OCI-LY1 (cell line): ENCODE results near the gene NPFF.

Source experiments
- H2AFZ ChIP-seq: fragments of 200-600 bp; sonication (generic), shearing (Covaris generic); 2 replicates; pipeline ENCODE4 v1.6.0; 2014; ENCODE audit warnings: antibody characterized with exemption, mild to moderate bottlenecking, low read length
- H3F3A ChIP-seq: fragments of 200-600 bp; sonication (generic), shearing (Covaris generic); 2 replicates; pipeline ENCODE4 v1.6.0; 2014; ENCODE audit warnings: mild to moderate bottlenecking, antibody characterized with exemption, low read length, moderate library complexity; ENCODE audit not compliant: insufficient read depth
- H3K27ac ChIP-seq: fragments of 200-600 bp; sonication (generic); 2 replicates; pipeline ENCODE4 v1.5.1; 2014; ENCODE audit warnings: low read length, mixed run types, mild to moderate bottlenecking, low read depth; ENCODE audit not compliant: poor library complexity, severe bottlenecking
- H3K27me3 ChIP-seq: fragments of 200-600 bp; sonication (generic); 2 replicates; pipeline ENCODE4 v1.6.0; 2014; ENCODE audit warnings: antibody characterized with exemption, mild to moderate bottlenecking, low read length, moderate library complexity; ENCODE audit not compliant: insufficient read depth
- H3K36me3 ChIP-seq: fragments of 200-600 bp; sonication (generic); 2 replicates; pipeline ENCODE4 v1.6.1; 2014; ENCODE audit warnings: mild to moderate bottlenecking, antibody characterized with exemption, low read length, moderate library complexity, mixed read lengths; ENCODE audit not compliant: insufficient read depth
- H3K4me1 ChIP-seq: fragments of 200-600 bp; sonication (generic); 2 replicates; pipeline ENCODE4 v1.5.1; 2014; ENCODE audit warnings: mild to moderate bottlenecking, low read length, moderate library complexity; ENCODE audit not compliant: insufficient read depth, severe bottlenecking
- H3K4me2 ChIP-seq: fragments of 200-600 bp; sonication (generic), shearing (Covaris generic); 2 replicates; pipeline ENCODE4 v1.6.1; 2014; ENCODE audit warnings: low read length
- H3K4me3 ChIP-seq: fragments of 200-600 bp; sonication (generic); 2 replicates; pipeline ENCODE4 v1.5.1; 2014; ENCODE audit warnings: low read length, low read depth, mild to moderate bottlenecking, mixed read lengths; ENCODE audit not compliant: poor library complexity, severe bottlenecking
- H3K79me2 ChIP-seq: fragments of 200-600 bp; shearing (Covaris generic); 2 replicates; pipeline ENCODE4 v1.6.1; 2016; ENCODE audit warnings: mixed run types, low read length, mixed read lengths; ENCODE audit not compliant: insufficient read depth
- H3K9ac ChIP-seq: fragments of 200-600 bp; sonication (generic), shearing (Covaris generic); 2 replicates; pipeline ENCODE4 v1.6.1; 2014; ENCODE audit warnings: mild to moderate bottlenecking, low read length, mixed read lengths
- H3K9me2 ChIP-seq: fragments of 200-600 bp; sonication (generic), shearing (Covaris generic); 2 replicates; pipeline ENCODE4 v1.6.1; 2014; ENCODE audit warnings: low read depth, mild to moderate bottlenecking, low read length, mixed read lengths
- H3K9me3 ChIP-seq: fragments of 200-600 bp; shearing (Covaris generic); 2 replicates; pipeline ENCODE4 v1.6.1; 2014; ENCODE audit warnings: low read length, mixed read lengths
- H4K20me1 ChIP-seq: fragments of 200-600 bp; sonication (generic), shearing (Covaris generic); 2 replicates; pipeline ENCODE4 v1.6.0; 2016; ENCODE audit warnings: mild to moderate bottlenecking, low read length; ENCODE audit not compliant: insufficient read depth
- EZH2 ChIP-seq: fragments of 200-600 bp; sonication (generic), shearing (Covaris generic); IDR thresholded peaks from 2 replicates; pipeline ENCODE4 v1.8.0; 2017; ENCODE audit warnings: borderline replicate concordance, mixed run types, mild to moderate bottlenecking, antibody characterized with exemption, low read length, moderate library complexity, mixed read lengths
- TF ChIP-seq, protein P1 (sequence below): fragments of 200-600 bp; sonication (generic), shearing (Covaris generic); IDR thresholded peaks from 2 replicates; pipeline ENCODE4 v1.5.1; 2017; ENCODE audit warnings: mild to moderate bottlenecking, antibody characterized with exemption, low read length, moderate library complexity, mixed read lengths

NPFF gene

DNA sequence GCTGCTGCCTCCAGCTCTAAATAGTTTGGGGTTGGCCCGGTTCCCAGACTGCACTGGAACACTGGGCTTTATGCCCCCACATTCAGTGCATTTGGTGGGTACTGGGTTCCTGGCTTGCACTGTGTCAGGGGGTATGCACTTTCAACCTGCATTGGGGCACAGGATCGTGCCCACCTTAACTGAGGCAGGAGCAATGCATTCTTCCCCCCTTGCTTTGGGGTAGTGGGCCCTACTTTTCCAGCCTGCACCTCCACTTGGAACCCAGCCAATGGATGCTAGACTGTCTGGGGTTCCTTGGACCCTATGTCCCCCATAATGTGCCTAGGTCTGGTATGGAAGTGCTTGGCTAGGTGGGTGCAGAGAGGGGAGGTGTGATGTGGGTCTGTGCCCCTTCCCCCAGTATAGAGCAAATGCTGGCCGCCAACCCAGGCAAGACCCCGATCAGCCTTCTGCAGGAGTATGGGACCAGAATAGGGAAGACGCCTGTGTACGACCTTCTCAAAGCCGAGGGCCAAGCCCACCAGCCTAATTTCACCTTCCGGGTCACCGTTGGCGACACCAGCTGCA, 5.6 kb downstream of the NPFF start:
- no peaks in the 10 kb centered on the region for H3K9me3 ChIP-seq
- H3K9ac ChIP-seq, result peak overlapping the region; percentile 88
- no peaks in the 10 kb centered on the region for H3K9me2 ChIP-seq
- H3K4me1 ChIP-seq, result peaks cover 30% of the 10 kb centered on the region
- peak overlapping the region; percentile 80 for H3K4me3 ChIP-seq
- peak overlapping the region; percentile 86 for H3K27ac ChIP-seq
- H3K4me2 ChIP-seq, result peak overlapping the region; percentile 92
- no peaks in the 10 kb centered on the region for H3F3A ChIP-seq
- H4K20me1 ChIP-seq, result no peaks in the 10 kb centered on the region
- H3K79me2 ChIP-seq, result peaks cover 7% of the 10 kb centered on the region; the same call in 1 of the 2 replicates
- H2AFZ ChIP-seq, result no peak overlapping the region
- no peaks in the 10 kb centered on the region for H3K27me3 ChIP-seq
- H3K36me3 ChIP-seq, result peaks cover 25% of the 10 kb centered on the region; the same call in 1 of the 2 replicates
- no peak for TF ChIP-seq EZH2
- TF ChIP-seq, protein P1, sequence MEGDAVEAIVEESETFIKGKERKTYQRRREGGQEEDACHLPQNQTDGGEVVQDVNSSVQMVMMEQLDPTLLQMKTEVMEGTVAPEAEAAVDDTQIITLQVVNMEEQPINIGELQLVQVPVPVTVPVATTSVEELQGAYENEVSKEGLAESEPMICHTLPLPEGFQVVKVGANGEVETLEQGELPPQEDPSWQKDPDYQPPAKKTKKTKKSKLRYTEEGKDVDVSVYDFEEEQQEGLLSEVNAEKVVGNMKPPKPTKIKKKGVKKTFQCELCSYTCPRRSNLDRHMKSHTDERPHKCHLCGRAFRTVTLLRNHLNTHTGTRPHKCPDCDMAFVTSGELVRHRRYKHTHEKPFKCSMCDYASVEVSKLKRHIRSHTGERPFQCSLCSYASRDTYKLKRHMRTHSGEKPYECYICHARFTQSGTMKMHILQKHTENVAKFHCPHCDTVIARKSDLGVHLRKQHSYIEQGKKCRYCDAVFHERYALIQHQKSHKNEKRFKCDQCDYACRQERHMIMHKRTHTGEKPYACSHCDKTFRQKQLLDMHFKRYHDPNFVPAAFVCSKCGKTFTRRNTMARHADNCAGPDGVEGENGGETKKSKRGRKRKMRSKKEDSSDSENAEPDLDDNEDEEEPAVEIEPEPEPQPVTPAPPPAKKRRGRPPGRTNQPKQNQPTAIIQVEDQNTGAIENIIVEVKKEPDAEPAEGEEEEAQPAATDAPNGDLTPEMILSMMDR, result no peak

GRCh38 chr12:53500776-53501614, 6.3 kb downstream of the NPFF start, which contains the start of gene TARBP2:
TARBP2 (plus strand) TSS chr12:53501283; CDS start chr12:53501409, 126 bp downstream.
- Histone ChIP-seq H3K9me3 (no peaks in the 10 kb centered on the region), H3K4me1 (peaks cover 30% of the 10 kb centered on the region), H3K9ac (peak within 1 kb of the TSS; percentile 88), H4K20me1 (no peaks in the 10 kb centered on the region), H2AFZ (no peak within 1 kb of the TSS), H3K9me2 (no peaks in the 10 kb centered on the region), H3K79me2 (peaks cover 7% of the 10 kb centered on the region; the same call in 1 of the 2 replicates), H3K4me3 (peak within 1 kb of the TSS; percentile 80), H3K4me2 (peak within 1 kb of the TSS; percentile 97), H3F3A (no peaks in the 10 kb centered on the region), H3K27me3 (no peaks in the 10 kb centered on the region), H3K27ac (peak within 1 kb of the TSS; percentile 86), H3K36me3 (peaks cover 20% of the 10 kb centered on the region; the same call in 1 of the 2 replicates)
- TF ChIP-seq, protein P1, result no peak
- TF ChIP-seq EZH2, result no peak

- Histone ChIP-seq H3K36me3 (peaks cover 14% of the 10 kb centered on the region; the same call in 1 of the 2 replicates), H2AFZ (no peak overlapping the region), H3K27me3 (no peaks in the 10 kb centered on the region), H3K27ac (peak overlapping the region; percentile 86), H3K4me3 (peak overlapping the region; percentile 80), H4K20me1 (no peaks in the 10 kb centered on the region), H3F3A (no peaks in the 10 kb centered on the region), H3K79me2 (peaks cover 7% of the 10 kb centered on the region; the same call in 1 of the 2 replicates), H3K9ac (peak overlapping the region; percentile 80), H3K9me3 (no peaks in the 10 kb centered on the region), H3K4me1 (peaks cover 30% of the 10 kb centered on the region), H3K4me2 (peak overlapping the region; percentile 97), H3K9me2 (no peaks in the 10 kb centered on the region)
- no peak for TF ChIP-seq EZH2
- TF ChIP-seq, protein P1, result no peak
Measured at GRCh38 chr12:53500142-53500775, 7.0 kb downstream of the NPFF start.
